ELF-1 (cell line): ENCODE results near the gene TCEAL8.
A peak's percentile ranks its signal among the peaks of the same experiment; 100 is the strongest.

Source experiments
- DNase-seq: peaks from one replicate; pipeline ENCODE4 v3.0.0-alpha.2; 2016; ENCODE audit warnings: low read depth, low spot score

TCEAL8 gene

GRCh38 chrX:103215425-103215991 is 39.4 kb downstream of the TCEAL8 start:
- DNase-seq, result peak; percentile 72

- DNase-seq, result peak; percentile 97
Measured at GRCh38 chrX:103214870-103215424, 40.0 kb downstream of the TCEAL8 start, which contains the start of gene BEX4. BEX4 (plus strand) TSS chrX:103215108; CDS start chrX:103216154, 1,046 bp downstream.

GRCh38 chrX:103212749-103213457 is 42.1 kb downstream of the TCEAL8 start:
- DNase-seq, result no peak

- peak; percentile 69 for DNase-seq
Measured at GRCh38 chrX:103211012-103211715, 43.8 kb downstream of the TCEAL8 start.

GRCh38 chrX:103210056-103210455 is 44.9 kb downstream of the TCEAL8 start:
- no peak for DNase-seq
